CD4-positive, alpha-beta T cell (primary cell): ENCODE measurements around the gene CCNG2. TPM values are rescaled to one million over a fixed set of nuclear protein-coding genes. Genes with fewer than 3 reads are reported as not detected.

ENCODE experiments used
- ATAC-seq: fragments of 200-7000 bp; cut with Tn5 transposase; one replicate; pipeline ENCODE4 v1.10.0; 2022; ENCODE audit warnings: mild to moderate bottlenecking; ENCODE audit not compliant: poor library complexity
- CTCF ChIA-PET: fragments of 350-600 bp; sonication (Branson Sonifier 250); formaldehyde crosslinking; loops from one replicate; lab custom pipeline; 2021; ENCODE audit warnings: antibody characterized with exemption, inconsistent platforms; lab: Charles Lee
- POLR2A ChIA-PET: fragments of 350-600 bp; sonication (Branson Sonifier 250); formaldehyde crosslinking; loops from one replicate; lab custom pipeline; 2021; ENCODE audit warnings: antibody characterized with exemption, inconsistent platforms; lab: Charles Lee
- DNase-seq, 14 experiments: peaks; one replicate each; pipeline ENCODE4 v3.0.0-alpha.2; 2013 to 2020; ENCODE audit warnings: mixed read lengths in 2 of 14
- H3K27ac ChIP-seq, 2 donors: one replicate each; pipeline versions ENCODE4 v1.5.1 to v1.7.0; 2013; ENCODE audit warnings: low read length in 2 of 2, low read depth in 1 of 2, mild to moderate bottlenecking in 1 of 2
- H3K27me3 ChIP-seq, 2 experiments: 1 replicate in 1 of 2; 2 replicates in 1 of 2; pipeline versions ENCODE4 v1.6.1 to v1.7.0; 2013; ENCODE audit warnings: low read length in 2 of 2, control low read depth in 1 of 2, mild to moderate bottlenecking in 1 of 2, moderate library complexity in 1 of 2; ENCODE audit not compliant: insufficient read depth in 2 of 2, control insufficient read depth in 1 of 2
- H3K36me3 ChIP-seq: one replicate; pipeline ENCODE4 v1.6.1; 2013; ENCODE audit warnings: low read length, control low read depth; ENCODE audit not compliant: insufficient read depth
- H3K4me1 ChIP-seq: one replicate; pipeline ENCODE4 v1.6.1; 2013; ENCODE audit warnings: low read length, control low read depth; ENCODE audit not compliant: insufficient read depth
- H3K4me3 ChIP-seq: one replicate; pipeline ENCODE4 v1.5.1; 2013; ENCODE audit warnings: mild to moderate bottlenecking, low read length, moderate library complexity
- H3K9me3 ChIP-seq, 2 experiments: 1 replicate in 1 of 2; 2 replicates in 1 of 2; pipeline versions ENCODE4 v1.6.1 to v1.7.0; 2013; ENCODE audit warnings: low read length in 2 of 2, mild to moderate bottlenecking in 2 of 2, control low read depth in 1 of 2, moderate library complexity in 1 of 2; ENCODE audit not compliant: control insufficient read depth in 1 of 2, insufficient read depth in 1 of 2
- H3K27ac Mint-ChIP-seq: one replicate; pipeline ENCODE4 v1.8.0; 2020; ENCODE audit warnings: mixed read lengths
- H3K27me3 Mint-ChIP-seq: one replicate; pipeline ENCODE4 v1.8.0; 2021; ENCODE audit warnings: mixed read lengths
- H3K36me3 Mint-ChIP-seq: one replicate; pipeline ENCODE4 v1.8.0; 2021; ENCODE audit warnings: low read depth, mixed read lengths
- H3K4me1 Mint-ChIP-seq: one replicate; pipeline ENCODE4 v1.8.0; 2021; ENCODE audit warnings: low read depth, mixed read lengths
- H3K4me3 Mint-ChIP-seq: one replicate; pipeline ENCODE4 v1.8.0; 2020; ENCODE audit warnings: mild to moderate bottlenecking, mixed read lengths
- H3K9me3 Mint-ChIP-seq: one replicate; pipeline ENCODE4 v1.8.0; 2020; ENCODE audit warnings: mixed read lengths
- intact Hi-C, 2 experiments: fragments of 100-400 bp; cut with DNase I in 1 of 2; cut with micrococcal nuclease in 1 of 2; formaldehyde crosslinking; loops; one replicate each; pipeline versions ENCODE4 v1.15.1 to v1.9.0; 2023 to 2025; cut with DNase I, micrococcal nuclease
- total RNA-seq, 174 experiments: library from RNA in 2 of 174; stranded (reverse) in 2 of 174; gene quantifications; one replicate each; pipeline ENCODE4 v1.2.3 and lab custom pipeline; 2021 to 2026
- TF ChIP-seq, protein P1 (sequence below): fragments of 200-600 bp; IDR thresholded peaks from one replicate; pipeline ENCODE4 v1.8.0; 2022; ENCODE audit warnings: antibody characterized with exemption, mild to moderate bottlenecking

Gene CCNG2
- total RNA-seq, 2 experiments from 2014 or later, result 20.6 to 21.3 TPM

DNA sequence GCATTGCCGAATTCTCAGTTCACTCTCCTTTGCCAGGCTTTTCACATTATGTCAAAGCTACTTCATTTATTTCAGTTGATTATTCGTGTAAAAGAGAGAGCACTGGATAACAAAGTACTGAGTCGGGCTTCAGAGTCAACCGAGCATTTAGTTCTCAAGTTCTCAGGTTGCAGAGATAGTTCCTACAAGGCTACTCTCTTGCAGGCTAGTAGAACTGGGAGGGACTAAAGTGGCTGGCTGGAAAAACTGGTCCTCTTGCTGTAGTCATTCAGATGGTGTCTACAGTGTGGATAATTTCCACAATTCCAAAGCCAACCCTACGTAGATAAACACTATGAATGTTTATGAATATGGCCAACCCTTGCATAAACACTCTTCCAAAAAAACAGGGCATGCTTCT lies 4.6 kb upstream of the CCNG2 start:
- H3K9me3 Mint-ChIP-seq, result no peaks in the 10 kb centered on the region
- H3K36me3 Mint-ChIP-seq, result peaks cover 8% of the 10 kb centered on the region
- intact Hi-C loops, result loop anchor here in 1 of 2 experiments (10.0 kb wide), 1 partner anchor 1638 kb away; the partner anchor contains the start of genes RCHY1 and THAP6
- Histone ChIP-seq H3K36me3 (no peaks in the 10 kb centered on the region), H3K4me3 (no peak overlapping the region), H3K9me3 (no peaks in the 10 kb centered on the region), H3K4me1 (peaks cover 12% of the 10 kb centered on the region), H3K27ac (no peak overlapping the region), H3K27me3 (no peaks in the 10 kb centered on the region)
- no peak overlapping the region for H3K4me3 Mint-ChIP-seq
- peaks cover 40% of the 10 kb centered on the region for H3K4me1 Mint-ChIP-seq
- DNase-seq, result no peak
- POLR2A ChIA-PET, result no interaction called here
- TF ChIP-seq, protein P1, sequence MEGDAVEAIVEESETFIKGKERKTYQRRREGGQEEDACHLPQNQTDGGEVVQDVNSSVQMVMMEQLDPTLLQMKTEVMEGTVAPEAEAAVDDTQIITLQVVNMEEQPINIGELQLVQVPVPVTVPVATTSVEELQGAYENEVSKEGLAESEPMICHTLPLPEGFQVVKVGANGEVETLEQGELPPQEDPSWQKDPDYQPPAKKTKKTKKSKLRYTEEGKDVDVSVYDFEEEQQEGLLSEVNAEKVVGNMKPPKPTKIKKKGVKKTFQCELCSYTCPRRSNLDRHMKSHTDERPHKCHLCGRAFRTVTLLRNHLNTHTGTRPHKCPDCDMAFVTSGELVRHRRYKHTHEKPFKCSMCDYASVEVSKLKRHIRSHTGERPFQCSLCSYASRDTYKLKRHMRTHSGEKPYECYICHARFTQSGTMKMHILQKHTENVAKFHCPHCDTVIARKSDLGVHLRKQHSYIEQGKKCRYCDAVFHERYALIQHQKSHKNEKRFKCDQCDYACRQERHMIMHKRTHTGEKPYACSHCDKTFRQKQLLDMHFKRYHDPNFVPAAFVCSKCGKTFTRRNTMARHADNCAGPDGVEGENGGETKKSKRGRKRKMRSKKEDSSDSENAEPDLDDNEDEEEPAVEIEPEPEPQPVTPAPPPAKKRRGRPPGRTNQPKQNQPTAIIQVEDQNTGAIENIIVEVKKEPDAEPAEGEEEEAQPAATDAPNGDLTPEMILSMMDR, result no peak
- peak overlapping the region; percentile 20 for H3K27ac Mint-ChIP-seq
- CTCF ChIA-PET, result no interaction called here
- peaks cover 8% of the 10 kb centered on the region for H3K27me3 Mint-ChIP-seq
- ATAC-seq, result no peak

DNA sequence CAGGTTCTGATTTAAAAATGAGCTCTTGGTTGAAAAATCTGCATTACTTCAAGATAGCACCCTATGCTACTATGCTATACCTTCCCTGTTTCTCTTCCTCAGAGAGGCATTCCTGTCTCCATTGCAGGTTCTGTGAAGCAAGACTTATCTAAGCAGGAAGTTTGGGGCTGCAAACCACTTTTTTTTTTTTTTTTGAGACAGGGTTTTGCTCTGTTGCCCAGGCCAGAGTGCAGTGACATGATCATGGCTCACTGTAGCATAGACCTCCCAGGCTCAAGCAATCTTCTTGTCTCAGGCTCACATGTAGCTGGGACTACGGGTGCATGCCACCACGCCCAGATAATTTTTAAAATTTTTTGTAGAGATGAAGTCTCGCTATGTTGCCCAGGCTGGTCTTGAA lies 4.0 kb upstream of the CCNG2 start:
- H3K4me1 Mint-ChIP-seq, result peaks cover 40% of the 10 kb centered on the region
- no peak for ATAC-seq
- POLR2A ChIA-PET, result interaction anchor here (1.3 to 5.3 kb wide), 2 partner anchors 78 to 201 kb away, joined by 3 to 76 read pairs; partner anchors contain the start of gene CCNI
- H3K27ac ChIP-seq, result no peak overlapping the region
- no peak overlapping the region for H3K4me3 Mint-ChIP-seq
- intact Hi-C loops, result loop anchor here in 1 of 2 experiments (10.0 kb wide), 1 partner anchor 1638 kb away; the partner anchor contains the start of genes RCHY1 and THAP6
- no peaks in the 10 kb centered on the region for H3K9me3 Mint-ChIP-seq
- no peak overlapping the region for H3K27ac Mint-ChIP-seq
- H3K27me3 Mint-ChIP-seq, result peaks cover 8% of the 10 kb centered on the region
- no peaks in the 10 kb centered on the region for H3K9me3 ChIP-seq
- peaks cover 12% of the 10 kb centered on the region for H3K4me1 ChIP-seq
- H3K36me3 ChIP-seq, result no peaks in the 10 kb centered on the region
- peaks cover 10% of the 10 kb centered on the region for H3K36me3 Mint-ChIP-seq
- no peak overlapping the region for H3K4me3 ChIP-seq
- no peaks in the 10 kb centered on the region for H3K27me3 ChIP-seq
- CTCF ChIA-PET, result interaction anchor here (1.0 kb wide), 1 partner anchor 57 kb away, joined by 4 read pairs; no protein-coding TSS in a partner anchor
- TF ChIP-seq, protein P1, result no peak
- no peak for DNase-seq

DNA sequence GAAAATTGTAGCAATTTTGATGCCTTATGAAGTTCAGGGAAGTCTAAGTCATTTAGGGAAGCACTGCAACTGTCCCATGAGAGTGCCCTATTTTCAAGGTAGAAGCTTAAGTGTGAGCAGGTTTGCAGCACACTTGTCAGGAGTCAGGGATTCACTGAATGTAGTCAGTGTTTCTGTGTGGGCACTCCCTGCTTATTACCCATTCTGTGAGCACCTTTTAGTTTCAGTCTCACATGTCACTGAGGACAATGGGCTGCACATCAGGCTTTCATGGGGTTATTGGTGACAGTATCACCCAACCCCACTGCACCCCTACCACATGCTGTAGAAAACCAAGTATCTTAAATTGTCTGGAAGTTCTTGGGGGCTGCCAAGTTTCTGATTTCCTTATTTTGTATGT lies 2.9 kb upstream of the CCNG2 start:
- Mint-ChIP-seq H3K27me3 (peaks cover 8% of the 10 kb centered on the region), H3K4me1 (peaks cover 49% of the 10 kb centered on the region), H3K27ac (no peak overlapping the region), H3K9me3 (no peaks in the 10 kb centered on the region), H3K36me3 (peaks cover 19% of the 10 kb centered on the region), H3K4me3 (no peak overlapping the region)
- CTCF ChIA-PET, result interaction anchor here (2.3 kb wide), 1 partner anchor 59 kb away, joined by 7 read pairs; no protein-coding TSS in a partner anchor
- peaks cover 20% of the 10 kb centered on the region for H3K4me1 ChIP-seq
- DNase-seq (no peak), ATAC-seq (no peak)
- no peak overlapping the region for H3K4me3 ChIP-seq
- intact Hi-C loops, result loop anchor here in 1 of 2 experiments (10.0 kb wide), 1 partner anchor 1639 kb away; the partner anchor contains the start of genes RCHY1 and THAP6
- TF ChIP-seq, protein P1, result no peak
- no peaks in the 10 kb centered on the region for H3K36me3 ChIP-seq
- H3K27ac ChIP-seq, result no peak overlapping the region
- POLR2A ChIA-PET, result interaction anchor here (1.3 to 5.3 kb wide), 5 partner anchors 11 to 202 kb away, joined by 3 to 76 read pairs (median 7); partner anchors contain the start of gene CCNI
- no peaks in the 10 kb centered on the region for H3K27me3 ChIP-seq
- H3K9me3 ChIP-seq, result no peaks in the 10 kb centered on the region
